NCI-H510A (cell line): ENCODE results near the gene TTC28.

ENCODE experiments used
- DNase-seq: peaks from one replicate; lab custom pipeline; 2025; lab: John Stamatoyannopoulos, UW

TTC28 gene

DNA sequence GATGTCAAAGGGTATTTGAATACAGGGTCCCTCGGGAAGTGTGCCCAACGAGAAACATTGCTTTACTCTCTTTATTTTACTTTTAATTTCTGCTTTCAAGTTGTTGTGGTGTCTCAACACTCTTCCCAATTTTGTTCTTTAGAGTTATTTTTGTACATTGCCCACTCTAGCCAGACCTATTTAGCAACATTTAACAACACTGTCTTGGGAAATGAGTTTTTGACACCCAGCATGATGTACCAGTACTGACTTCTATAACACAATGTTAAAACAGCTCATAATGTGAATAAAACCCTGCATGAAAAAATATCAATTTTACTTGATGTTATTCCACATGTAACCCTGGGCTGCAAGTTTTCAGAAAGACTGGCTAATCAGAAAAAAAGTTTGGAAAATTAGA, 410.4 kb downstream of the TTC28 start:
- DNase-seq = no peak

DNA sequence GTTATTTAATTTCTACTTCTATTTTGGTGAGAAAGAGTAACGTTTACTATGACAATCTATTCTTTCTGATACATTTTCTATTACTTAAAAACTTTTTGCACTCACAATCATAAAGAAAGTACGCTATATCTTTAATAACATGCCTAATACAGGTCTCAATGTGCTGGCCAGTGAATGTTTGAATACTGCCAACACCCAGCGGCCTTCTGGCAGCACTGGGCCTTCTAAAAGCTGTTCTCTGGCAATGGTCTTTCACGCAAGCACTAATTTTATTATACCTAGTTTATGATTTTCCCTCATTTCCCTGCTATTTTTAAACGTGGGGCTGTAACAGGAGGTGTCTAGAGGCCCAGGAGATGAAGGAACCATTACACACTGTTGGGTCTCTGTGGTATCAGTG, 410.8 kb downstream of the TTC28 start:
- no peak for DNase-seq

DNA sequence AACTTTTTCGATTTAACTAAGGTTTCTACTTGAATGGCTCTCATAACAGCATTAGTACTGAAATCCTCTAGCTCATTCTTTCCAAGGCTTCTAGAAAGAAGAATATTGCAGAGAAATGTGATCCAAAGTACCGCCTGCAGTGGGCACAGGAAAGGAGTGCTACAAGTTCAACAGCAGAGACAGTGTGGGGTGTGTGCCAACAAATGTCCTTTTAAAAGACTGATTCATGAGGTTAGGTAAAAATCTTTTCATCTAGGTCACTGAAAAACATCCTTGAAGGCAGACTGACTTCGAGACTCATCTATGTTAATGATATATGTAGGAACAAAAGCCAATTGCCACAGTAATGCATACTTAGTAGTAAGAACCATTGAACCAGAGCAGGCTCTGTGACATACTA, 411.5 kb downstream of the TTC28 start:
- DNase-seq = no peak

DNA sequence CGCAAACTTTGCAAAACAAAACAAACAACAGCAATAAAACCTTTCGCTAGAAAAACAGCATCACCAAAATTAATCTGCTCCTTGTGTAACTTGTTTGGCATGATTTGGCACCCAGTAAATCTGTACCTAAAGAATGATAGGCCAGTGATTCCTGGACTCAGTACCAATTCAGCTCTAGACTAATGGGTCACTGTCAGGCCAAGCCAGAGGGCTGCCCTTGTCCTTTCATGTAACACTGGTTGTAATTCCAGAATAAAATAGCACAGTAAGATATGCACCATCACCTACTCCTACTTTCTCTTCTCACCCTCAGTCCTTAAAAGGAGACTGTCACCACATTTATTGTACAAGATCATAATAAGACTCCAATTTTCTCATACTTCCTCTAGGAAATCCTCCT, 419.0 kb downstream of the TTC28 start:
- DNase-seq = no peak

DNA sequence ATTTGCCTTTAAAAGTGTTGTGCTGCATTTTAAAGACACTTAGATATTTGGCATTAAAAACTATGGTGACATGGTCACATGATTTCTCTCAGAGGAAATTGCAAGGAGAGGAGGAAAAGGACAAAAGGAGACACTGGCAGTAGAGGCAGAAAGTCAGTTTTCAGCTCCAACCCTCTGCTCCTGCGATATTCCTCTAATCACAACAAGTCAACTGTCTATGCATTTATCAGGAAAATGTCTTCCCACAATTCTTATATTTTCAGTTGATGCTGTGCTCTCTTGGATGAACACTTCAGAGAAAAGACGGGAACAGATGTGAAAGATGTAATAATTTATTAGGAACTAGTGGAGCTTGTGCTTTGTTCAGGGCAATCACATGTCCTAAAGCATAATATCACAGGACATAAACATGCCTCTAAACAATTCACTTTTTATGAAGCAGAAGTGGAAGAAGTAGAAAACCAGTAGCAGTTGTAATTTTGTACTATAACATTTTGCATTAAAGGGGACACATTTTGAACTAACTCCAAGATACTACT, 419.8 kb downstream of the TTC28 start:
- no peak for DNase-seq

DNA sequence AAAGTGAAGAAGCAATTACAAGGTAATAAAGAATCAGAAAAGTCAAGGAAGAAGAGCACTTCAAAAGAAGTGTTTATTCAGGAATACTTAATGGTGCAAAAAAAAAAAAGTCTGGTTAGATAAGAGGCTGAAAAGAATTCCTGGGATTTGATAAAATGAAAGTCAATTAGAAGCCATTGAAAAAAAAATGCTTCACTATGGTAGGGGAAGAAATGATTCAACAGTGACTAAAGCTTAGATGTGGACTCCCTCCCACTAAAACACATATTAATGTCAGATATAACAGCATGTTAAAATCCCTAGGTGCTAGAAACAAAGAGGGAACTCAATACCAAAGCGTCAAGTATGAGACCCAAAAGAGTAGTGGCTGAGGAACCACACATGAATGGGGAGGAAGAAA, 425.2 kb downstream of the TTC28 start:
- DNase-seq = no peak

DNA sequence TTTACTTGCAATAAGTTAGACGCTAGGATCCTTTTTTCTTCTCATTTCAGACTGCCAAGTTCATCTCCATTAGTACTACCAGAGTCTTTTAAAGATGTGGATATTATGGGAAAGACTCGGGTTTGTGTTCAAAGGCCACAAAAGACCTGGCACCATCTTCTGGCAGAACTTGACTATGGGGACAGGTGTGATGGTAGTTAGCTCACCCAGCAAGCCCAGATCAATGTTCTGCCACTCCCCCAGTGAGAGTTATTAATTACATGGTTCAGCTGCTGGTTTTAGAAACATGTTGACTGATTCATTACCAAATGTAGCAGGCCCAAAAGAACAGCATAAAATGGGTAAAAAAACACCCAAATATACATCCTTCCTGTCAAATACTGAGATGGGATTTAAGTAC, 427.1 kb downstream of the TTC28 start:
- DNase-seq = no peak

DNA sequence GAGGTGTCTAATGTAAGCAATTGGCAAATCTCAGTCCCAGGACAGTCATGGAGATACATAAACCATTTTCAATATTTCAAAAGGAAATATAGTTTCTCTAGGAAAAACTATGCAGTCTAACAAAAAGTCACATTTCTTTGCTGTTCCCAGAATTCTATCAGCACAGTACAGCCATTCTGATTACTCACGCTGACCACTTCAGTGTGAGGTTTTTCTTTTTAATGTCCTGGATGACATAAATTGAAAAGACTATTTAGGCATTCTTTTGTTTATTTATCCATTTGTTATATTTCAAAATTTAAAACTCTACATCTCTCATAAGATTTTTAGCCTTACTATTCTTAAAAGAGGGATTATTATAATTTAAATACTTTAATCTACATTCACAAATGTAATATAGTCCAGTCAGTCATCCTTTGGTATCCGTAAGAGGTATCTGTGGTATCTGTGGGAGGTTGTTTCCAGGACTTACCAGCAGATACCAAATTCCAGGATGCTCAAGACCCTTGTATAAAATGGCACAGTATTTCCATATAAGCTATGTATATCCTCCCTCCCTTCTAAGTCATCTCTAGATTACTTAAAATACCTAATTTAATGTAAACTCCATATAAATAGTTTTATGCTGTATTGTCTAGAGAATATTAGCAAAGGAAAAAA, 429.5 kb downstream of the TTC28 start:
- DNase-seq = no peak

DNA sequence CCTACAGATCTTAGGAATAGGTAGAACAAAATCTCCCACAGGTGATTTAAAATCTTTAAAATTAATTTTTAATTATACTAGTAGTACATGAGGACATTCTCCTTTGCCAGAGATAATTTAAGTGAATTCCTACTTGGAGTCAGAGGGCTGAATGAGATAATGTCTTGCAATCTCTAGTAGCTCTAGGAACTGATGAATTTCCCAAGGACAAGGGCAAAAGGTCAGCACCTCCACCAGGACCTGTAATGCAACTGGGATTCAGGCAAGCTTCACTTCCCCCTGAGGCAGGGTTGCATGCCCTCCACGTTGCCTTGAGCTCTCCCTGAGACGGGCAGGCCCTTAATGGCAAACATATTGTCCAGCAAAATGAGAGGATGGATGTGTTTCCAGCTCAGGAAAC, 430.2 kb downstream of the TTC28 start:
- no peak for DNase-seq

DNA sequence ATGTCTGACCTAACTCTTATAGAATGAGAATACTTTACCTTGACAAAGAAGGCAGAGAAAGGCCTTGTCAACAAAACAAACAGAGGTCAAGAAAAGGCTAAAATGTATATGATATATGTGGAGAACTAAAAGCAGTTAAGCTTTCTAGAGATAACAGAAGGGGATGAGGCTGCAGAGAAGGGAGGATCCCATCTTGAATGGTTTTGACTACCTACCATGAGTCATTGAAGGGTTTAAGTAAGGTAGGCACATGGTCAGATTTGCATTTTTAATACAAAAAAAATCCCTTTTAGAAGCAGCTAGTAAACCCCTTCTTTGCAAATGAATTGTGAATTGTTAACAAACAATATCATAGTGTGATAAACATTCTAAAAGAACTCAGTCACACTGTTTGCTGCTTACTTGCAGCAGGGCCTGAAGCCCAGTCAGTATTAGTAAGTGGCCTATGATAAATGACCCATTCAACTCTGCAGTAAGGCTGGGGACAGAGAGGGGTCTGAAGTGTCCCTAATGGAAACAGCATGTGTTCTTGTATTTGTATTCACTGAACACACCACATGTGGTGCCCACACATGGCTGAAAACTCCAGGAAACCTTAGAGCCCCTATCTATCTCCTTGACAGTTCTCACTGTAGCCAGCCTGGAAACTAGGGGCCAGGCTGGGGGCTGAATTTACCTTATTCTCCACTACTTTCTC, 431.8 kb downstream of the TTC28 start:
- DNase-seq = no peak

DNA sequence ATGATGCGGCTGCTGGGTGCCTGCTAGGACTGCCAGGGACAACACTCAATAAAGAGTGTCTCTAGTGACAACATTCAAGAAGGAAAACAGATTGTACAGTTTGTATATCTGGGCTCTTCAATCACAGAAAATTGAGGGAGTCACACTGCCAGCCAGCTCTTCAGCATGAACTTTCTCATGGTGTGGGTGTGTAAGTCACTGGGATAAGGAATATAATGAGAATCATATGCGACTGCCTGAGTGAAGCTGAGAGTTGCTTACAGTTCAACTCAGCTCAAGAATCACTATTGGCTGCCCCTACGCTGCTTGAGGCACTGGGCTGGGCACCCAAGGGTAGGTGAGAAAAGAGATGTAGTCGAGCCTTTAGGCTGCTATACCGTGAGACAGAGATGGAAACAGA, 432.5 kb downstream of the TTC28 start:
- DNase-seq = no peak

DNA sequence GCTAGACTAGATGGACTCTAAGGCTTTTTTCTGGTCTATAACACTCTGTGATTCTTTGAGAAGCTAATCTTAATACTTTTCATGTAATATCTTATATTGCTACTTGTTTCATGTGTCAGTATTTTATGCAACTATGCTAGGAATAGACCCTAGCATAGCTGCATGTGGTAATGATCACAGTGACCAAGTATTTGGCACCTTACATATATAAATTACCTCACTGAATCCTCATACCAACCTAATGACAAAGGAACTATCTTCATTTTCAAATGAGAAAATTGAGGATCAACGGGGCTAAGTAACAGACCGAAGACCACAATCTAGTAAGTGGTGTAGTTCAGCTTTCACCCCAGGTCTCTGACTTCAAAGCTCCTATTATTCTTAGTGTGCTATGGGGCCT, 433.2 kb downstream of the TTC28 start:
- DNase-seq = no peak

DNA sequence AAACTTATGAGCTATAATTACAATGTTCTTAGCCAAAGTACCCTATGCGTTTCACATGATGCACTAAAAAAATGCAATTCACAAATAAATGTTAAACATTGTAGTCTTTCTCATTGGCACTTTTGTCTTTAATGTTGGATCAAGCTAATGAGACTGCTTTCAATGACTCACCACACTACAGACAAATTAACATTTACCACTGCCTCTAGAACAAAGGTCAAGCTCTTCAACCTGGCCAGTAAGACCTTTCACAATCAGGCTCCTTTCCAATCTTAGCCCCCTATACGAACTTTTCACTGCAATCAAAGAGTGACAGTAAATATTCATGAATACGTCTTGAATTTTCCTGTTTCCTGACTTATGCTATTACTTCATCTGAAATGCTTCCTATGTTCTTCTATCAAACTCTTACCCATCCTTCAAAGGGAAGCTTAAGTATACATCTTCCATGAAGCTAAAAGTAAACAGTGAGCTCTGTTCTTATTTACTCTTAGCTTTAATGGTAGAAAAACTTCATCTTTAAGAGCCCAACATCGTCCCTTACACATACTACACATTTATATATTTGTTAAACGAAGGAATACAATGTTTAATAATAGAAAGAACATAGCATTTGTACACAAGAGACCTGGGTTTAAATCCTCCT, 433.9 kb downstream of the TTC28 start:
- no peak for DNase-seq

DNA sequence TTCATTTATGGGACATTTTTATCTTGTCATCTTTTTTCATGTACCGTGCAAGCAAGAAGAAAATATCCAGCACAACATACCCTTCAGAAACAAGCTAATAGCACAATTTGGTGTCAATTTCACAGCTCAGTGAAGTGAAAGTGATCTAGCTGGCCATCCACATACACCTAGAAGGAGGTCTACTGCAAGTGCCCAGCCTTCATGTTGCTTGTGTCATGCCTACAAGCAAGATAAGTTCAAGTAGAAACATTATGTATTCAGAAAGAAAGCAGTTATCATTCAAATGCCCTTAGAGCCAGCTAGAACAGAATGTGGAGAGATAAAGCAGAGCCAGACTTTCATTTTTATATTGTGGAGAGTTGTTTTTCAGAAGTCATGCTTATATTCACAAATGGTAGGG, 434.9 kb downstream of the TTC28 start:
- no peak for DNase-seq

DNA sequence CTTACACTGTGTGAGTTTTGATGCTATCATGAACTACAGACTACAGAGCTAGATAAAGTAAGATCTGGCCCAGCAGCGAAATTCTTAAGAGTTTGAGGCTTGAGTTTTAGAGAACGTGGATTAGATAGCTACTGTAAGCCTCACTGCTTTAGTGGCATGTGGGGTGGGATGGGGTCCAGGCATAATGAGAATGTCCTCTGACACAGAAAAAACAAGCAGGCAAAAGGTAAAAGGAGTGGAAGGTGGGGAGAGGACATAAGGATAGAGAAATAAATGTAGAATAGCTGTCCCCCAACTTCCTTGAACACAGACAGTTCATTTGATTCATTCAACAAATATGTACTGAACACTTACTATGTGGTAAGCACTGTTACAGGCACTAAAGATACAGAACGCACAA, 436.1 kb downstream of the TTC28 start:
- DNase-seq = no peak

DNA sequence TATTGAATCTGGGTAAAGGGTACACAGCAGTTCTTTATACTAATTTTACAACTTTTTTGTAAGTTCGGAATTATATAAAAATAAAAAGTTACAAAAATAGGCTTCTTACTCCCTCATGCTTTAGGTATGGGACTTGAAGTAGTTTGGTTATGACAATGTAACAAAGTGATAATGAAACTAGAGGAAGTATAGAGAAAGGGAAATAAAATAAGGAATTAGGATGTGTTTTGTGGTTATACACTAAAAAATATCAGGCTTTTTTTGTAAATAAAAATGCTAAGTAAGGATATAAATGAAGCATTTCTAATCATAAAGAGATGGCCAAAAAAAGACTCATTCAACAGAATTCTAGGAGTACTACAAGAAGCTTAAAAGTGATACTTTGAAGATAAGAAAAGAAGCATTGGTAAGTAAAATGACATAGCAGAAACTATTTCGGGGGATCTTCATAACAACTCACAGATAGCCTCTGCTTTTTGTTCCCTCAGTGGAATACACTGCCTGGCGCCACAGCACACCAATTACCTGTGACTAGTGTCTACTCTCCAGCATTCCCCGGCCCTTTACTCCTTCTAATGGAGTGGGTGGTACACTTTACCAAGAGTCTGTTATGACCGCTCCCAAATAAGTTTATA, 437.9 kb downstream of the TTC28 start:
- no peak for DNase-seq

DNA sequence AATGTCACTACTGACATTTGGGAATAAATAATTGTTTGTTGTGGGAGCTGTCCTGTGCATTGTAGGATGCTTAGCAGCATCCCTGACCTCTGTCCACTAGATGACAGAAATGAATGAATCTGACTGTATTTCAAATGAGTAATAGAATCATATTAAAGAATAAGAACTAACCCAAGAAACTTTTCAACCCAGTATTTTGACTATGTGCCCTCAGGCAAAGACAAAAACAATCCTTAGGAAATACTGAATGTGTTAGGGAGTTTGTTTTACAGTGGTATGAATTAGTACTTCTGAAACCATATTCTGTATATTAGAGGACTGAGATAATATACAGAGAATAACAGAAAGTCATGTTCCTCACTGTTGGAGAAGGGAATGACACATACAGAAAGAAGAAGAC, 439.7 kb downstream of the TTC28 start:
- DNase-seq = no peak

DNA sequence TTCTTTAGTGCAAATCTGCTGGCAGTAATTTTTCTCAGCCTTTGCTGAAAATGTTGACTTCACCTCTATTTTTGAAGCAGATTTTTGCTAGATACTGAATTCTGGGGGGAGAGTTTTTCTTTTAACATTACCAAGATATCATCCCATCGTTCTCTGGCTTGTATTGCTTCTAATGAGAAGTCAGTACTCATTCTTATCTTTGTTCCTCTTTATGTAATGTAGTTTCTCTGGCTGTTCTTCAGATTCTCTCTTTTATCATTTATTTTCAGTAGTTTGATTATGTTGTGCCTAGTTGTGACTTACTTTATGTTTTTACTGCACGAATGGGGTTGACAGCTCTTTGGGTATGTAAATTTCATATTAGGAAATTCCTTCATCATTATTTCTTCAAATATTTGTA, 441.9 kb downstream of the TTC28 start:
- no peak for DNase-seq

DNA sequence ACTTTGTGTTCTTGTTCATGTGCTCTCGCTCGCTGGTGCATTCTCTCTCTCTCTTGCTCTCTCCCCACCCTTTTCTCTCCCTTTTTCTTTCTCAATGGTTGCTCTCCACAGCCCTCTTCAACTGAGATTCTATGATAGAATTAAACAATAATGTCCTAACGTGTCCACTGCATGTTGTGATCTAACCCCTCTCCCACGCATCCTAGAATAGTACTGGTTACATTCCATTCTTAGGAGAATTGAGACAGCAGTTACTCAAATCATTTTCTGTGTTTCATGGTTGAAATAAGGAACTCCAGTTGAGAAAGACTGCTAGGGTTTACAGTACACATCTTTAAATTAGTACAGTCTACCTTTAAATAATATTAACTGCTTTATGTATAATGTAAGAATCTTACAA, 442.5 kb downstream of the TTC28 start:
- no peak for DNase-seq

DNA sequence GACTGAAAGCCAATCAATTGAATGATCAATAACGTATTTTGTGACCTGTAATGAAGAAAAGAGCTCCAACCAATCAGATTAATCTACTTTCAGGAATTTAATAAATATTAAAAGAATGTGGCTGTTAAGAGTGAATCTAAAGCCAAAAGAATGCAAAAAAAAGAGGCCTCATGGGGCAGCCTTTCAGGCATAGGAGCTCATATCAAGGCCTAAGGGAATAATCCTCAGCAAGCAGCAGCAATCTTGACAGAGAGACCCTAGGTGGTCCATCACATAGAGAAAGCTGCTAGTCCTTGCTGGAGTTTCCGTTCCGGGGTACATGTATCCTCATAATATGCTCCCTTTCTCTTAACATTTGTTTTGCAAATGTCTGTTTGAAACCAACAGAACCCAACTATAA, 447.4 kb downstream of the TTC28 start:
- no peak for DNase-seq

DNA sequence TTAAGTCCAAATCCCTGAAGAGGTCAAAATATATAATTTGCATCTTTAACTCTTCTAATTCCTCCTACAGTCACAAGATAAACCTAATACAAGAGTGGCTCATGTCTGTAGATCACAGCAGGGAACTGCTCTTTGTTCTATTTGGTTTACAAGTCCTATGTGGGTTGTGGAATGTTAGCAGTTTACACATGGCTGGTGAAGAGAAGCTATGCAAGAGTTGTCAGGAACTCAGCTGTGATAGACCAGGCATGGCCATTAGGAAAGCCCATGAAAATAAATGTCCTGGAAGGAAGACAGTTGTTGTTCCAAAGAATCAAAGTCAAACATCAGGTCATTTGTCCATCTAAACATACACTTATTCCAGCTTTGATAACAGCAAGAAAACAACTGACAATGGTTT, 448.2 kb downstream of the TTC28 start:
- no peak for DNase-seq

DNA sequence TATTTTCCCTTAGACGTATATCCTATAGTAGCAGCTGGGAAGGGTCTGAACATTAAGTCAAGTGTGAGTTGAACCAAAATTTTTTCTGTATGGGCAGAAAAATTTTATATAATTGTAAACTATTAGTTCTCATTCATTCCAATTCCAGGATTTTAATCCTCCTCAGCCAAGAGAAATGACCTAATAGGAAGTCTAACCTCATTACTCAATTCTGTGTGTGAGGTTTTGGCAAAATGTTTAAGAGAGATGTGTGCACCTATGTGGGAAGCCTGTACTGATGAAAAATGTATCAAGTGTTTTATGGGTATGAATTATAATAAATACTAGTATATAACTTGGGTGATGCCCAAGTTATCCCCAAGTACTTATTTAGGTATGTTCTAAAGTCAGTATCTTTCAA, 449.0 kb downstream of the TTC28 start:
- DNase-seq = no peak
